Measurements from ENCODE around the gene ESPN. TPM values are rescaled to one million over a fixed set of nuclear protein-coding genes. Genes with fewer than 3 reads are reported as not detected.

ESPN gene
- total and polyA plus RNA-seq, 10 donors, result 0.26 to 6.0 (median 0.54) TPM; not detected in 1

GRCh38 chr1:6507461-6507911 lies 82.9 kb downstream of the ESPN start:
- no peak overlapping the region for H3K4me3 ChIP-seq
- WGBS, 5 donors, result 64 to 95% (median 83%) methylated on average over 4 to 12 of the region's 12 CpGs
- no peak for TF ChIP-seq POLR2A (IDR thresholded peaks at IDR 0.05)
- no peak for TF ChIP-seq CTCF (IDR thresholded peaks at IDR 0.05 in 8 of 11, conservative IDR thresholded peaks at IDR 0.05 in 3 of 11)
- TF ChIP-seq POLR2AphosphoS5 (IDR thresholded peaks at IDR 0.05), result no peak
- no peak overlapping the region for H3K27ac ChIP-seq
- H3K4me1 ChIP-seq, result peaks cover 7 to 38% (median 25%) of the 10 kb centered on the region in 6 donors
- DNase-seq, result no peak
- H3K36me3 ChIP-seq, result no peaks in the 10 kb centered on the region
- H3K27me3 ChIP-seq (replicated peaks in 1 of 7), result peaks cover 0 to 16% (median 0%) of the 10 kb centered on the region in 7 donors
- intact Hi-C loops (cut with DNase I; ENCODE audit: low total_unique reads), result no loop called here
- H3K9me3 ChIP-seq, result no peaks in the 10 kb centered on the region

GRCh38 chr1:6508154-6508815 lies 83.7 kb downstream of the ESPN start:
- Histone ChIP-seq H3K36me3 (no peaks in the 10 kb centered on the region), H3K27me3 (replicated peaks in 1 of 7) (peaks cover 0 to 15% (median 0%) of the 10 kb centered on the region in 7 donors), H3K4me3 (no peak overlapping the region), H3K4me1 (peaks cover 0 to 31% (median 17%) of the 10 kb centered on the region in 6 donors), H3K9me3 (no peaks in the 10 kb centered on the region), H3K27ac (no peak overlapping the region)
- 82 to 91% (median 85%) methylated on average over 13 to 18 of the region's 18 CpGs for WGBS, 5 donors
- intact Hi-C loops (cut with DNase I; ENCODE audit: low total_unique reads), result no loop called here
- no peak for DNase-seq
- TF ChIP-seq CTCF (IDR thresholded peaks at IDR 0.05 in 8 of 11, conservative IDR thresholded peaks at IDR 0.05 in 3 of 11), result no peak
- no peak for TF ChIP-seq POLR2A (IDR thresholded peaks at IDR 0.05)
- TF ChIP-seq POLR2AphosphoS5 (IDR thresholded peaks at IDR 0.05), result no peak

GRCh38 chr1:6508816-6509189 lies 84.2 kb downstream of the ESPN start:
- TF ChIP-seq POLR2AphosphoS5 (IDR thresholded peaks at IDR 0.05) (no peak), CTCF (IDR thresholded peaks at IDR 0.05 in 8 of 11, conservative IDR thresholded peaks at IDR 0.05 in 3 of 11) (no peak), POLR2A (IDR thresholded peaks at IDR 0.05) (no peak)
- Histone ChIP-seq H3K27ac (no peak overlapping the region), H3K4me1 (peaks cover 0 to 29% (median 17%) of the 10 kb centered on the region in 6 donors), H3K9me3 (no peaks in the 10 kb centered on the region), H3K27me3 (replicated peaks in 1 of 7) (peaks cover 0 to 15% (median 0%) of the 10 kb centered on the region in 7 donors), H3K4me3 (no peak overlapping the region), H3K36me3 (no peaks in the 10 kb centered on the region)
- WGBS, 5 donors, result 83 to 87% (median 85%) methylated on average over 8 to 11 of the region's 11 CpGs
- intact Hi-C loops (cut with DNase I; ENCODE audit: low total_unique reads), result no loop called here
- no peak for DNase-seq

- no peak for DNase-seq
- no peaks in the 10 kb centered on the region for H3K9me3 ChIP-seq
- no peaks in the 10 kb centered on the region for H3K36me3 ChIP-seq
- H3K27me3 ChIP-seq (replicated peaks in 1 of 7), result peaks cover 0 to 15% (median 0%) of the 10 kb centered on the region in 7 donors
- TF ChIP-seq POLR2AphosphoS5 (IDR thresholded peaks at IDR 0.05), result peak in 1 of 3 donors; percentile 29
- no peak for TF ChIP-seq CTCF (IDR thresholded peaks at IDR 0.05 in 8 of 11, conservative IDR thresholded peaks at IDR 0.05 in 3 of 11)
- no peak overlapping the region for H3K27ac ChIP-seq
- peaks cover 0 to 26% (median 17%) of the 10 kb centered on the region in 6 donors for H3K4me1 ChIP-seq
- no peak overlapping the region for H3K4me3 ChIP-seq
- intact Hi-C loops (cut with DNase I; ENCODE audit: low total_unique reads), result no loop called here
- WGBS, 5 donors, result 20 to 29% (median 25%) methylated on average over 15 to 20 of the region's 20 CpGs
Observed at GRCh38 chr1:6509220-6509918, 84.8 kb downstream of the ESPN start.

Measured in spleen (tissue), 11 donors.